ENCODE results near the gene MBOAT2.

The MBOAT2 gene

GRCh38 chr2:8867363-8867762 lies 136.1 kb downstream of the MBOAT2 start:
- Mint-ChIP-seq H3K27me3 (no peaks in the 10 kb centered on the region), H3K36me3 (ENCODE audit: low read depth) (no peaks in the 10 kb centered on the region), H3K9me3 (no peaks in the 10 kb centered on the region), H3K4me3 (no peak overlapping the region), H3K4me1 (ENCODE audit: low read depth) (no peaks in the 10 kb centered on the region), H3K27ac (no peak overlapping the region)
- DNase-seq = no peak

GRCh38 chr2:8863331-8863953 lies 140.0 kb downstream of the MBOAT2 start:
- no peak for DNase-seq
- Mint-ChIP-seq H3K9me3 (no peaks in the 10 kb centered on the region), H3K4me1 (ENCODE audit: low read depth) (no peaks in the 10 kb centered on the region), H3K27ac (no peak overlapping the region), H3K36me3 (ENCODE audit: low read depth) (no peaks in the 10 kb centered on the region), H3K4me3 (no peak overlapping the region), H3K27me3 (no peaks in the 10 kb centered on the region)

GRCh38 chr2:8862230-8862629 lies 141.3 kb downstream of the MBOAT2 start:
- Mint-ChIP-seq H3K36me3 (ENCODE audit: low read depth) (no peaks in the 10 kb centered on the region), H3K27me3 (no peaks in the 10 kb centered on the region), H3K4me1 (ENCODE audit: low read depth) (no peaks in the 10 kb centered on the region), H3K9me3 (no peaks in the 10 kb centered on the region), H3K4me3 (no peak overlapping the region), H3K27ac (no peak overlapping the region)
- no peak for DNase-seq

- no peaks in the 10 kb centered on the region for H3K27me3 Mint-ChIP-seq
- no peaks in the 10 kb centered on the region for H3K9me3 Mint-ChIP-seq
- DNase-seq = no peak
- H3K27ac Mint-ChIP-seq = no peak overlapping the region
- no peak overlapping the region for H3K4me3 Mint-ChIP-seq
- H3K4me1 Mint-ChIP-seq (ENCODE audit: low read depth) = no peaks in the 10 kb centered on the region
- H3K36me3 Mint-ChIP-seq (ENCODE audit: low read depth) = no peaks in the 10 kb centered on the region
Measured at GRCh38 chr2:8861797-8862196, 141.7 kb downstream of the MBOAT2 start.

- no peak for DNase-seq
- Mint-ChIP-seq H3K4me3 (no peak overlapping the region), H3K4me1 (ENCODE audit: low read depth) (no peaks in the 10 kb centered on the region), H3K27ac (no peak overlapping the region), H3K27me3 (no peaks in the 10 kb centered on the region), H3K9me3 (no peaks in the 10 kb centered on the region), H3K36me3 (ENCODE audit: low read depth) (no peaks in the 10 kb centered on the region)
Measured at GRCh38 chr2:8860239-8860638, 143.2 kb downstream of the MBOAT2 start.

GRCh38 chr2:8858910-8859309 lies 144.6 kb downstream of the MBOAT2 start:
- no peaks in the 10 kb centered on the region for H3K27me3 Mint-ChIP-seq
- H3K4me3 Mint-ChIP-seq = no peak overlapping the region
- H3K4me1 Mint-ChIP-seq (ENCODE audit: low read depth) = no peaks in the 10 kb centered on the region
- H3K27ac Mint-ChIP-seq = no peak overlapping the region
- H3K9me3 Mint-ChIP-seq = no peaks in the 10 kb centered on the region
- DNase-seq = no peak
- no peaks in the 10 kb centered on the region for H3K36me3 Mint-ChIP-seq (ENCODE audit: low read depth)

GRCh38 chr2:8858264-8858663 lies 145.2 kb downstream of the MBOAT2 start:
- Mint-ChIP-seq H3K27ac (no peak overlapping the region), H3K4me3 (no peak overlapping the region), H3K27me3 (peaks cover 2% of the 10 kb centered on the region), H3K36me3 (ENCODE audit: low read depth) (no peaks in the 10 kb centered on the region), H3K4me1 (ENCODE audit: low read depth) (no peaks in the 10 kb centered on the region), H3K9me3 (no peaks in the 10 kb centered on the region)
- DNase-seq = no peak

GRCh38 chr2:8857709-8858108 lies 145.8 kb downstream of the MBOAT2 start:
- no peaks in the 10 kb centered on the region for H3K9me3 Mint-ChIP-seq
- no peak for DNase-seq
- no peaks in the 10 kb centered on the region for H3K36me3 Mint-ChIP-seq (ENCODE audit: low read depth)
- no peak overlapping the region for H3K27ac Mint-ChIP-seq
- no peak overlapping the region for H3K4me3 Mint-ChIP-seq
- peaks cover 6% of the 10 kb centered on the region for H3K27me3 Mint-ChIP-seq
- H3K4me1 Mint-ChIP-seq (ENCODE audit: low read depth) = no peaks in the 10 kb centered on the region

- no peaks in the 10 kb centered on the region for H3K9me3 Mint-ChIP-seq
- H3K27ac Mint-ChIP-seq = no peak overlapping the region
- DNase-seq = no peak
- H3K4me1 Mint-ChIP-seq (ENCODE audit: low read depth) = no peaks in the 10 kb centered on the region
- peaks cover 6% of the 10 kb centered on the region for H3K27me3 Mint-ChIP-seq
- no peak overlapping the region for H3K4me3 Mint-ChIP-seq
- no peaks in the 10 kb centered on the region for H3K36me3 Mint-ChIP-seq (ENCODE audit: low read depth)
Measured at GRCh38 chr2:8856176-8856575, 147.3 kb downstream of the MBOAT2 start.

- no peak overlapping the region for H3K4me3 Mint-ChIP-seq
- H3K36me3 Mint-ChIP-seq (ENCODE audit: low read depth) = no peaks in the 10 kb centered on the region
- H3K4me1 Mint-ChIP-seq (ENCODE audit: low read depth) = no peaks in the 10 kb centered on the region
- no peak overlapping the region for H3K27ac Mint-ChIP-seq
- H3K27me3 Mint-ChIP-seq = peaks cover 9% of the 10 kb centered on the region
- H3K9me3 Mint-ChIP-seq = no peaks in the 10 kb centered on the region
- DNase-seq = no peak
Measured at GRCh38 chr2:8855010-8855409, 148.5 kb downstream of the MBOAT2 start.

- H3K36me3 Mint-ChIP-seq (ENCODE audit: low read depth) = no peaks in the 10 kb centered on the region
- DNase-seq = no peak
- H3K4me1 Mint-ChIP-seq (ENCODE audit: low read depth) = no peaks in the 10 kb centered on the region
- H3K27me3 Mint-ChIP-seq = peaks cover 9% of the 10 kb centered on the region
- no peak overlapping the region for H3K27ac Mint-ChIP-seq
- H3K4me3 Mint-ChIP-seq = no peak overlapping the region
- H3K9me3 Mint-ChIP-seq = no peaks in the 10 kb centered on the region
Measured at GRCh38 chr2:8853426-8853825, 150.1 kb downstream of the MBOAT2 start.

GRCh38 chr2:8851811-8852560 lies 151.5 kb downstream of the MBOAT2 start:
- H3K4me3 Mint-ChIP-seq = no peak overlapping the region
- peaks cover 20% of the 10 kb centered on the region for H3K27me3 Mint-ChIP-seq
- no peak for DNase-seq
- H3K4me1 Mint-ChIP-seq (ENCODE audit: low read depth) = no peaks in the 10 kb centered on the region
- no peak overlapping the region for H3K27ac Mint-ChIP-seq
- H3K9me3 Mint-ChIP-seq = no peaks in the 10 kb centered on the region
- H3K36me3 Mint-ChIP-seq (ENCODE audit: low read depth) = no peaks in the 10 kb centered on the region

GRCh38 chr2:8850845-8851487 lies 152.5 kb downstream of the MBOAT2 start:
- DNase-seq = no peak
- Mint-ChIP-seq H3K4me1 (ENCODE audit: low read depth) (no peaks in the 10 kb centered on the region), H3K4me3 (no peak overlapping the region), H3K27ac (no peak overlapping the region), H3K9me3 (no peaks in the 10 kb centered on the region), H3K27me3 (peaks cover 30% of the 10 kb centered on the region), H3K36me3 (ENCODE audit: low read depth) (no peaks in the 10 kb centered on the region)

GRCh38 chr2:8849327-8849726 lies 154.2 kb downstream of the MBOAT2 start:
- Mint-ChIP-seq H3K27me3 (peaks cover 41% of the 10 kb centered on the region), H3K4me1 (ENCODE audit: low read depth) (no peaks in the 10 kb centered on the region), H3K27ac (no peak overlapping the region), H3K36me3 (ENCODE audit: low read depth) (no peaks in the 10 kb centered on the region), H3K4me3 (no peak overlapping the region), H3K9me3 (no peaks in the 10 kb centered on the region)
- no peak for DNase-seq
